IPS DF 19.7 (cell line): ENCODE data around the gene STK40.

Experiments
- DNase-seq: peaks from one replicate; pipeline ENCODE4 v3.0.0-alpha.2; 2013; ENCODE audit warnings: low read depth, low spot score

Gene STK40

GRCh38 chr1:36385410-36386264 lies at the start of gene STK40:
TSS of gene STK40 (minus strand) at chr1:36385924. CDS start at chr1:36361332, 24,592 bp downstream.
- DNase-seq: peak; percentile 96

GRCh38 chr1:36433102-36433501 lies 47.4 kb upstream of the STK40 start:
- no peak for DNase-seq

- DNase-seq: no peak
Observed at GRCh38 chr1:36432616-36433015, 46.9 kb upstream of the STK40 start.

- DNase-seq: no peak
Observed at GRCh38 chr1:36425791-36426190, 40.1 kb upstream of the STK40 start.

- DNase-seq: no peak
Observed at GRCh38 chr1:36421649-36422048, 35.9 kb upstream of the STK40 start.

- no peak for DNase-seq
Observed at GRCh38 chr1:36420836-36421317, 35.2 kb upstream of the STK40 start.

GRCh38 chr1:36420409-36420808 lies 34.7 kb upstream of the STK40 start:
- DNase-seq: no peak

- DNase-seq: no peak
Observed at GRCh38 chr1:36419569-36419968, 33.8 kb upstream of the STK40 start.

GRCh38 chr1:36419140-36419539 lies 33.4 kb upstream of the STK40 start:
- no peak for DNase-seq

- no peak for DNase-seq
Observed at GRCh38 chr1:36417931-36418330, 32.2 kb upstream of the STK40 start.

GRCh38 chr1:36415661-36416326 lies 30.1 kb upstream of the STK40 start:
- no peak for DNase-seq

GRCh38 chr1:36414384-36414783 lies 28.7 kb upstream of the STK40 start:
- DNase-seq: no peak

GRCh38 chr1:36411674-36412648 lies 26.2 kb upstream of the STK40 start:
- no peak for DNase-seq

GRCh38 chr1:36408479-36408878 lies 22.8 kb upstream of the STK40 start:
- DNase-seq: no peak

GRCh38 chr1:36406440-36406839 lies 20.7 kb upstream of the STK40 start:
- no peak for DNase-seq

- no peak for DNase-seq
Observed at GRCh38 chr1:36402504-36402890, 16.8 kb upstream of the STK40 start.

GRCh38 chr1:36401602-36402503 lies 16.1 kb upstream of the STK40 start:
- no peak for DNase-seq

GRCh38 chr1:36400825-36401601 lies 15.3 kb upstream of the STK40 start:
- DNase-seq: peak; percentile 88

GRCh38 chr1:36400514-36400824 lies 14.7 kb upstream of the STK40 start:
- DNase-seq: no peak

- no peak for DNase-seq
Observed at GRCh38 chr1:36398370-36398977, 12.8 kb upstream of the STK40 start.
